ENCODE data around the gene CDC42BPA.
"Not testable (repeated sequence)": the region's sequence is repeated elsewhere in the genome, so short reads cannot be mapped to it uniquely, and the experiment has no call there.

CDC42BPA gene

GRCh38 chr1:227190321-227190720 lies 128.0 kb downstream of the CDC42BPA start:
- no peak for DNase-seq

GRCh38 chr1:227185291-227185690 lies 133.0 kb downstream of the CDC42BPA start:
- no peak for DNase-seq

DNA sequence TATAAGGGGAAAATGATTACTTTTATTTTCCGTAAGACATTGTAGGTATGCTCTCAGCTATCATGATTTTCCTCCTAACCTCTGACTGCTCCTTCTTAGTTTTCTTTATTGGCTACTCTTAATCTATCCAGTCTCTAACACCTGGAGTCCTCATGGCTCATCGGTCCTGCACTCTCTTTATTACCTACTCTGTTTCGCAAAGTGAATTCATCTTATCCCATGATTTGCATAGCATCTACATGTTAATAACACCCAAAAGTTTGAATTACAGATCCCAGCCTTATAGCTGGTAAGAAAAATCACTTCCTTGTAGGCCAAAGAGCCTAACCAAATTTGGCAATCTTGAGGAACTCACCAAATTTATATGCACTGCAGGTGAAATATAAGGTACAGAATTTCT lies 136.3 kb downstream of the CDC42BPA start:
- DNase-seq, result no peak

GRCh38 chr1:227175611-227176010 lies 142.7 kb downstream of the CDC42BPA start:
- no peak for DNase-seq

DNA sequence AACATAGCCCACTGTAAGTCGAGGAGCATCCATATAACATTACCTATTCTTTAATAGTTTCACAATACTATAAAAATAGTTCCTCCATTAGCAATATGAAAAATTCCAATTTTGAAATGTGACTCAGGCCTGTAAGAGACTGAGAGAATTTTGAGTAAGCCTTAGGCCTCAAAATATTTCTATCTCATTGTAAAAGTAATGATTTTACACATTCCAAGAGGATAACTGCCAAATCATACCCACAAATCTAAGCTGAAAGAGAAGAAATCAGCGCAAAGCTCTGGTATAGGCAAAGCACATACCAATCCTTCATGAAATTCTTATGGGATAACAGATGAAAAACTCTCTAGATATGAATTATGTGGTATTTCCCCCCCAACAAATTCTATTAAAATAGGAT lies 144.1 kb downstream of the CDC42BPA start:
- DNase-seq, result no peak

- DNase-seq, result no peak
Observed at GRCh38 chr1:227170361-227171166, 147.7 kb downstream of the CDC42BPA start.

DNA sequence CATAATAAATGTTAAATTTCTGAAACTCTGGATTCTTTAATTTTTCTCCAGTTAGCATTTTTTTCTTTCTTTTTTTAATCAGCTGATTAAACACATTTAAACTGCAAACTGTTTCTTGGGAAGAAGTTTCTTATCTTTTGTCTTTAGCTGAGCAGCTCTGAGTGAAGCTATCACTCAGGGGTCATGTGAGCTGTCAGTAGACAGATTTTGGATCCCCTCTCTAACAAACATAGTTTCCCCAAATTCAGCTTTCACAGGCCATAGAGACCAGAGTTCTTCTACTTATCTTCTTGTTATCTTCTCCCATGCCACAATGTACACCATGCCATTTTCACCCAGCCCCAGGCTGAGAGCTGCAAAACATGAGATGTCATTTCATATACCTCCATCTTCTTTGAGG lies 148.9 kb downstream of the CDC42BPA start:
- no peak for DNase-seq

- DNase-seq, result no peak
Observed at GRCh38 chr1:227167276-227168101, 150.8 kb downstream of the CDC42BPA start.

DNA sequence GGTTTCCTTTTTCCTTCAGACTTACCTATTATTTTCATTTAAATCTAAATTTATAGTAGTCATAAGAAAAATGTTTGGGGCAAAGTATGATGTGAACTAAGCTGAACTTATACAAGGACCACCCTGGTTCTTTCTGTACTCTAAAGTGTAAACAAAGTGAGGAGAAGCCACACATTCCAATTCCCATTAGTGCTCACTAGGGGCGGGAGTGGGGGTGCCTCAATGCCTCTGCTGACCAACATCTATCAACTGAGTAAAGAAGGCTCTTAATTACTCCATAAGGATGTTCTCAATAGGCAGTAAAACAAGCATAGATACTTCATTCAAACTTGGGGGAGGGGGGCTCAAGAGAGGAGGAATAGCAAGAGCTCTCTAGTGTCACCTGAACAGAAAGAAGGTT lies 151.7 kb downstream of the CDC42BPA start:
- DNase-seq, result no peak

- no peak for DNase-seq
Observed at GRCh38 chr1:227161470-227161869, 156.8 kb downstream of the CDC42BPA start.

DNA sequence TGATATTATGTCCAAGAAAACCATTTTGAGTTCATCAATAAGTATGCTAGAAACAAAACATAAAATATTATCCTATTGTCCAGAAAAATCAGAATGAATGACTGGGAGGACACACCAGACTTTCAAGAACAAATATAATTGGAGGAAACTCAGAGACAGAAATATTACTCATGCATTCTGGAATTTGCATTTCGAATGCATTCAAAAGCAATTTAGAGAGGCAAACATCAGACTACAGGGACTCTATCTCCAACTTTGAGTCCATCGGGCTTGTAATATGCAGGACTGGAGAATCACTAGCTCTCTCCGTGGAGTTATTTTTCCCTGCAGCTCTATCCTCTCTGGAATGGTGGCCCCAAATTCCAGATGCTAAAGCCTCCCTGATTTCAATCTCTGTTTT lies 161.8 kb downstream of the CDC42BPA start:
- no peak for DNase-seq

- no peak for DNase-seq
Observed at GRCh38 chr1:227155688-227156087, 162.6 kb downstream of the CDC42BPA start.

DNA sequence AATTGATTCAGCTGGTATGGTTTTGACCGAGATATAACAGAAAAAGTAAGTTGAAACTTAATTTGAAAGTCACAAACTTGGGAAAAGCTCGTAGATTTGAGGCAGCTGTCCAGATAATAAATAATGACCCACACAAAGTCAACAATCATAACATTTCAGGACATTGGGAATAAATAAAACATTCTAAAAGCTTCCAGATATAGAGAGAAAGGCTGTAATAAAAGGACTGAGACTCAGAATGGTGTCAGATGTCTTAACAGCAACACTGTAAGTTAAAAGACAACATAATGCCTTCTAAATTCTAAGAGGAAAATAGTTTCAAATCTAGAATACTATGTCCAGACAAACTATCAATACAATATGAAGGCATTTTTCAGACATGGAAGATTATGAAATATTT lies 163.3 kb downstream of the CDC42BPA start:
- no peak for DNase-seq

DNA sequence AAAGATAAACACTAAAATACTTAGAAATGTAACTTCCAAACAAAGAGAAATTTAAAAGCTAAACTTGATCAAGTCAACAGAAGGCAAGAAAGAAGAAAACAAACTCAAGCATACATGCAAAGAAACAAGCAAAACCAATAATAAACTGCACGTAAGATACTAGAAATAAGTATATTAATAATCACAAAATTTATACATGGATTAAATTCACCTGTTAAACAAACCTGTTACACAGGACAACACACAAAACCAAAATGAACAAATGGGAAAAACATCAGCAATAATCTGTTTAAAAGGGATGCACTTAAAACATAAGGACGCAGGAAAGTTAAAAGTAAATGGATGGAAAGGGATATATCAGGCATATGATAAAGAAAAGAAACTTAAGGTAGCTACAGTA lies 165.8 kb downstream of the CDC42BPA start:
- DNase-seq, result no peak

DNA sequence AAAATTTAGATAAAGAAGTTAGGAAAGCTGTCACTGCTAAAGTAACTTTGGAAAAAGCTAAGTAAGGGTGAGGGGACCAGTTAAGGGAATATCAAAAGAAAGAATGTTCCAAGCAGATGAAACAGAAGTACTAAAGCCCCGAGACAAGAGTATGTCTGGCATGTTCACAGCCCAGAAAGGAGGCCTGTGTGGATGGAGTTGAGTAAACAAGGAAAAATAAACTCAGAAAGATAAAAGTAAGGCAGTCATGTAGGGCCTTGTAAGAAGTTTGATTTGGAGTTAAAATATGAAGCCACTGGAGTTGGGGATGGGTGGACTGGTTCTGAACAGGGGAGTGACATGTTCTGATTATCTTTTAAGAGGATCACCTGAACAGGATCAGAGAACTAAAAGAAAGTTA lies 177.9 kb downstream of the CDC42BPA start:
- DNase-seq, result no peak

- no peak for DNase-seq
Observed at GRCh38 chr1:227136210-227136820, 182.0 kb downstream of the CDC42BPA start.

GRCh38 chr1:227134686-227135314 lies 183.5 kb downstream of the CDC42BPA start:
- DNase-seq, result no peak

- DNase-seq, result not testable (repeated sequence)
Observed at GRCh38 chr1:227132695-227133094, 185.6 kb downstream of the CDC42BPA start.

GRCh38 chr1:227131193-227131592 lies 187.1 kb downstream of the CDC42BPA start:
- DNase-seq, result no peak

DNA sequence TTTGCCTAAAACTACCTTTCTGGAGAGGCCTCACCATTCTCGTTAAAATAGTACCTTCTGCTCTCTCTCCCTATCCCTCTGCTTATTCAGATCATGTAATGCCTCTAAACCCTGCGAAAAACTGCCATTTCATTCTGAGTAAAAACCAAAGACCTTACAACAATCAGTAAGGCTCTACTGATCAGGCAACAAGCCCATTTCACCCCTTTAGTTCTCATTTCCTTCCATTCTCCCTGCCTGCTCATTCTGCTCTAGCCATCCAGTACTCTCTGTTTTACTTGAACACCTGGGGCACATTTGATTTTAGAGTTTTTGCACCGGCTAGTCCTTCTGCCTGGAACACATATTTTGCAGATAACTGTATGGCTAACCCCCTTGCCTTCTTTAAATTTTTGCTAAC lies 190.4 kb downstream of the CDC42BPA start:
- no peak for DNase-seq

DNA sequence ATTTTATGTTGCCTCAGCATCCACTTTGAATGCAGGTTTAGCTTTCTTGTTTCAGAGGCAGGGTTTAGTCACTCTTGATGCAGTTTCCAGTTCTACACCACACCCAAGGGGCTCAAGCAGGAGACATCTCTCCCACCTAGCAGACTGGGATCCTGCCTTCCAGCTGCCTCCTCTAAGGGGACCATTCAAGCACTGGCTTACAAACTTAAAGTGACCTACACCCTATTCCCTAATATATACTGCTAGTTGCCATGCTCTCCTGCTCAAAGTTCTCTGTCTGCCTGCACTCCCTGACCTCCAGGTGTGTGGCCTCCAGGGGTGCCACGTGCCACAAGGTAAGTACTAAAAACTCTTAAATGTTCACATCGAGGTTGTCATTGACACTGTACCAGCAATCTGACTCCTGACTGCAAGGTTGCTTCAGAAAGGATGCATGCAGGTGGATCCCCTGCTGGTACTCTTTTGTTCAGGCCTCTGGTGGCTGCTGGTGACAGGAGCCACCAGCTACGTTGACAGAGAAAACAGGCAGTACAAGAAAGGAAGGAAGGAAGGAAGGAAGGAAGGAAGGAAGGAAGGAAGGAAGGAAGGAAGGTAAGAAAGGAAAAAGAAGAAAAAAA lies 192.3 kb downstream of the CDC42BPA start:
- no peak for DNase-seq

GRCh38 chr1:227124473-227124872 lies 193.8 kb downstream of the CDC42BPA start:
- DNase-seq, result no peak

- DNase-seq, result no peak
Observed at GRCh38 chr1:227120826-227121225, 197.5 kb downstream of the CDC42BPA start.
